Large intestine (tissue), 12 donors: Measurements from ENCODE around the gene PSKH1. TPM values are rescaled to one million over a fixed set of nuclear protein-coding genes. Genes with fewer than 3 reads are reported as not detected.

Experiments
- DNase-seq, 2 donors: peaks; one replicate each; pipeline versions ENCODE4 v3.0.0 to v3.0.0-alpha.2; 2013
- H3K27ac ChIP-seq: one replicate; pipeline ENCODE4 v1.5.1; 2013; ENCODE audit warnings: low read length
- H3K27me3 ChIP-seq: 2 replicates; pipeline ENCODE4 v1.6.1; 2013; ENCODE audit warnings: low read length; ENCODE audit not compliant: control insufficient read depth, insufficient read depth
- H3K36me3 ChIP-seq: 2 replicates; pipeline ENCODE4 v1.6.1; 2013; ENCODE audit warnings: low read length; ENCODE audit not compliant: control insufficient read depth, insufficient read depth
- H3K4me1 ChIP-seq: one replicate; pipeline ENCODE4 v1.6.1; 2013; ENCODE audit warnings: low read length; ENCODE audit not compliant: control insufficient read depth, insufficient read depth
- H3K4me3 ChIP-seq: one replicate; pipeline ENCODE4 v1.5.1; 2013; ENCODE audit warnings: low read length
- H3K9me3 ChIP-seq: one replicate; pipeline ENCODE4 v1.6.1; 2013; ENCODE audit warnings: mild to moderate bottlenecking, low read depth, low read length, moderate library complexity; ENCODE audit not compliant: control insufficient read depth
- WGBS: methylation state at CpG from one replicate; pipeline ENCODE4 v1.1.5; 2013; ENCODE audit warnings: low lambda C conversion rate; ENCODE audit not compliant: insufficient coverage; 5-methylcytosine and 5-hydroxymethylcytosine counted together
- long read RNA-seq, 11 donors: transcript quantifications; one replicate each; lab custom pipeline, GENCODE V29; 2026
- polyA plus RNA-seq: library from polyadenylated mRNA; unstranded; fragments of 120-200 nt; gene quantifications from one replicate; pipeline ENCODE4 v1.2.1, GENCODE V29; 2013

PSKH1 gene
- 24.2 TPM for polyA plus RNA-seq
- long read RNA-seq, donor 1, partial matches to known transcripts = 0 of 3 reads
- long read RNA-seq, donor 1, other reads (novel, unspliced or antisense) = 0 of 3 reads
- long read RNA-seq, donor 2, transcript PSKH1-201 (3 exons, 3,481 nt) = major isoform, 7 of 13 reads
- long read RNA-seq, donor 2, partial matches to known transcripts = 5 of 13 reads
- long read RNA-seq, donor 2, other reads (novel, unspliced or antisense) = 0 of 13 reads
- long read RNA-seq, donor 3 = 0 reads
- long read RNA-seq, donor 4, partial matches to known transcripts = 0 of 2 reads
- long read RNA-seq, donor 4, other reads (novel, unspliced or antisense) = 0 of 2 reads
- long read RNA-seq, donor 5, transcript PSKH1-201 (3 exons, 3,481 nt) = major isoform, 9 of 14 reads
- long read RNA-seq, donor 5, partial matches to known transcripts = 0 of 14 reads
- long read RNA-seq, donor 5, other reads (novel, unspliced or antisense) = 0 of 14 reads
- long read RNA-seq, donor 6, partial matches to known transcripts = 0 of 6 reads
- long read RNA-seq, donor 6, other reads (novel, unspliced or antisense) = 0 of 6 reads
- long read RNA-seq, donor 7, partial matches to known transcripts = 0 of 2 reads
- long read RNA-seq, donor 7, other reads (novel, unspliced or antisense) = 0 of 2 reads
- long read RNA-seq, donor 8, partial matches to known transcripts = 6 of 11 reads
- long read RNA-seq, donor 8, other reads (novel, unspliced or antisense) = 0 of 11 reads
- long read RNA-seq, donor 9, partial matches to known transcripts = 0 of 4 reads
- long read RNA-seq, donor 9, other reads (novel, unspliced or antisense) = 0 of 4 reads
- long read RNA-seq, donor 10, partial matches to known transcripts = 8 of 13 reads
- long read RNA-seq, donor 10, other reads (novel, unspliced or antisense) = 0 of 13 reads
- long read RNA-seq, donor 11, partial matches to known transcripts = 0 of 4 reads
- long read RNA-seq, donor 11, other reads (novel, unspliced or antisense) = 0 of 4 reads

DNA sequence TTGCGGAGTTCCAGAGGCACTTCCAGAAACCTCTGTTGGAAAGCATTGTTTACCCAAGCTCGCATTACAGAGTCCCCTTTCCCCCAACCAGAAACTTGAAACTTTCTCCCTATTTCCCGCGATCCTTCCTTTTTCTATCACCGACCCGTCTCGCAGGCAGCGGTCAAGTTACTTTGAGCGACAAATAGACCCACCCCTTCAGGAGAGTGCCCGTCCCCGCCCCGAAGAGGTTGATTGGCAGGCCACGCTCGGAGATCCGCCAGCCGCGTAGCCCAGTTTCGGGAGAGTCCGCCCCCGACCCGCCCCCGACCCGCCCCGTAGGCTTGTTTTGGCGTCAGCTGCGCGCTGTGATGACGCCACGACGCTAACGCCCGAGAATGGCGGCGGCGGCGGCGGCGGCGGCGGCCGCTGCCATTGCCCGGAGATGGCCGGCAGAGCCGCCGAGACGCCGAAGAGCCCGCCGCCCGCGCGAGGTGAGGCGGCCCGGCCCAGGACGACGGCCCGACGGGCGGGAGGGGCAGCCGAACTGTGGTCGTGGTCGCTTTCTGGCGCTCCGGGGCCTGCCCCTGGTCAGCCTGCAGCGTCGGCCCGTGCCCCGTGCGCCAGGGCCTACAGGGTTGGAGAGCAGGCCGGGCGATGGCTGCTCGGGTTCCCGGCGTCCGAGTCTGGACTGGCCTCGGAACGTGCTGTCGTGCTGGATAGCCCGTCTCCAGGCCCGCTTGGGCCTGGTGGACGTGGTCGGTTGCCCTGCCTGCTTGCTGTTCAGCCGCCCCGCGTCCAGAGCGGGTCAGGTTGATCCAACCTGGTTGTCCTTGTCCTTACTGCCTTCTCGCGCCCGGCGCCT is at the start of gene PSKH1:
Gene PSKH1 (plus strand): TSS at position 356 of the 844 bp plus-strand sequence. CDS start 15,496 bp downstream, outside the sequence.
- Histone ChIP-seq H3K4me1 (peaks cover 8% of the 10 kb centered on the region), H3K36me3 (no peaks in the 10 kb centered on the region), H3K27me3 (no peaks in the 10 kb centered on the region), H3K27ac (peak within 1 kb of the TSS; percentile 99), H3K9me3 (no peaks in the 10 kb centered on the region), H3K4me3 (peak within 1 kb of the TSS; percentile 95)
- WGBS = no CpG with 5 or more reads among the region's 90 CpGs
- DNase-seq = peak; percentile 94 to 96

GRCh38 chr16:67843343-67843765 is 49.7 kb upstream of the PSKH1 start:
- H3K9me3 ChIP-seq = no peaks in the 10 kb centered on the region
- DNase-seq = peak in 1 of 2 donors; percentile 36
- peak overlapping the region; percentile 30 for H3K27ac ChIP-seq
- peak overlapping the region; percentile 72 for H3K4me3 ChIP-seq
- H3K4me1 ChIP-seq = peaks cover 37% of the 10 kb centered on the region
- peaks cover 7% of the 10 kb centered on the region for H3K36me3 ChIP-seq
- no CpG with 5 or more reads among the region's 11 CpGs for WGBS
- H3K27me3 ChIP-seq = no peaks in the 10 kb centered on the region

DNA sequence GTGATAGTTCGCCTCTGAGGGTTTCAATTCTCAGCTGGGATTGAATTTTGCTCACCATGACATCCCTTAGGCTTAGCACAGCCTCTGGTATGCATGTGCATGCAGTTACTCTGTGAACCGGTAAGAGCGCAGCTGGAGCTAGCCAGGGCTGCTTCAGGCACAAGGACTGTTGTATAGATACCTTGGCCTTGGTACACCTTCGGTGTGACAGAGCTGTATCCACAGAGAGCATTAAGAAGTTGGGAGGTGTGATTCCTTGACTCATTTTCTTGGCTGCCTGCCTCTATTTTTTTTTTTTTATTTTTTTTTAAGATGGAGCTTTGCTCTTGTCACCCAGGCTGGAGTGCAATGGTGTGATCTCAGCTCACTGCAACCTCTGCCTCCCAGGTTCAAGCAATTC is 48.6 kb upstream of the PSKH1 start:
- H3K27ac ChIP-seq = no peak overlapping the region
- no CpG with 5 or more reads among the region's 4 CpGs for WGBS
- DNase-seq = no peak
- peaks cover 11% of the 10 kb centered on the region for H3K36me3 ChIP-seq
- H3K27me3 ChIP-seq = no peaks in the 10 kb centered on the region
- peaks cover 38% of the 10 kb centered on the region for H3K4me1 ChIP-seq
- no peaks in the 10 kb centered on the region for H3K9me3 ChIP-seq
- H3K4me3 ChIP-seq = peak overlapping the region; percentile 72

DNA sequence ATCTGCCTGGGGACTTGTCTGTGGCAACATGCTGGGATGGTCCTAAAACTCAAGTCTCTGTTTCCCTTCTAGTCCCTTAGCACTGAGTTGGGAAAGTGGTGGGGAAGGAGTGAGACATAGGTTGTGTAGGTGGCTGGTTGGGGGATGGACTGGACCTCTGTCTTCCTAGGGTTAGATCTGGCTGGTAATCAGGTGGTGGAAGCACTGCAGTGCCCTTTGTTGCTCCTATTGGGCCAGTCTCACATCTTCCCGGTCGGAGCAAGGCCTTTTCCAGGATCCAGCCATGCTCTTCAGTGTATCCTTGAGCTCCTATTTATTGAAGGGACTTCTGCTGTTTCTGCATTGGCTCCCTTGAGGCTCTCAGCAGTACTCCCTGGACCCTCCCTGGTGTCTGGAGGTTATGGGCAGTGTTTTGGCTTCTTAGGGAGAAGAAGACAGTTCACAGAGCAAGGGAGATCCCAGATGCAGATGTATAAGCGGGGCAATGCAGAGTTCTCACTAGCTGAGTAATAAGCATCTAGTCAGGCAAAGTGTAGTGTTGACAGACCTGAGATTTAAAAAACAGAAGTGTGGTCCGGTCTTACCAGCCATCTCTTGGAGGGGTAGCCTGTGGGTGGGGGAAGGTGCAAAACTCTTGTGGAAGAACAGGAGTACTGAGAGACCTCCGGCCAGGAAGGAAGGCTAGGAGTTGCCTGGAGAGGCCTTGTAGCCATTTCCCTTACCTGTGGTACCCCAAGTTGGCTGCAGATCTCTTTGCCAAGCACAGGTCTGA is 47.6 kb upstream of the PSKH1 start:
- Histone ChIP-seq H3K9me3 (no peaks in the 10 kb centered on the region), H3K36me3 (peaks cover 16% of the 10 kb centered on the region), H3K27ac (peak overlapping the region; percentile 100), H3K4me3 (peak overlapping the region; percentile 98), H3K4me1 (peaks cover 38% of the 10 kb centered on the region), H3K27me3 (no peaks in the 10 kb centered on the region)
- no peak for DNase-seq
- no CpG with 5 or more reads among the region's 5 CpGs for WGBS

- WGBS = no CpG with 5 or more reads among the region's 2 CpGs
Measured at GRCh38 chr16:67846063-67846319, 47.1 kb upstream of the PSKH1 start.

DNA sequence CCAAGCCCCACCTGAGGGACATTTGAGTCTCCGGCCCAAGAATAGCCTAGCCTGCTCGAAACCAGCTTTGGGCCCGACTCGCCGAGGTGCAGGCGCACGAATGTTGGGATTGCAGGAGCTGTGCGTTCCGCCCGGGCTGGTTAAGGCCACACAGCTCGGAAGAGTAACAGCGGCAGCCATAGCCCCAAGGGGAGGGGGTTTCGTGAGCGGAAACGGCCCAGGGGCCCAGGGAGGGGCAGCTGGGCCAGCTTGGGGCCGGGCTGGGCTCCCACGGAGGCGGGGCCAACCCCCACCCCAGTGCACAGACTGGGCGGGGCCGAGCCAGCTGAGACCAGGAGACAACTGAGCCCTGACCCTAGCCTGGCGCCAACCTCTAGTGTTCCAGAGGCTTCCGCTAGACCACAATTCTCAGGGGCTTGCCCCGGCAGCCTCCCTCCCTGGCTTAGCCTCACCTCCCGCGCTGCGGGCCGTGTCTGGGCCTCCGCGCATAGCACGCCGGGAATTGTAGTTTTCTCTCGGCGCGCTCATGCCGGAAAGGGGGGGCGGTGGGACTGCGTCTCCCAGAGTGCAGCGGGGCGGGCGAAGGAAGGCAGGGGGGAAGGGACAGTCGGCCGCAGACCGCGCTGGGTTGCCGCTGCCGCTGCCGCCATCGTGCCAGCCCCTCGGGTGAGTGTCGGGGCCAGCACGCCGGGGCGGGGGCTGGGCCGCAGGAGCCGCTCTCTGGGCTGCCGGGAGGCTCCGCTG is 46.6 kb upstream of the PSKH1 start, which contains the start of gene NUTF2:
Gene NUTF2 (plus strand): TSS at position 614 of the 744 bp plus-strand sequence. CDS start 18,198 bp downstream, outside the sequence.
- Histone ChIP-seq H3K9me3 (no peaks in the 10 kb centered on the region), H3K4me3 (peak within 1 kb of the TSS; percentile 98), H3K4me1 (peaks cover 37% of the 10 kb centered on the region), H3K27me3 (no peaks in the 10 kb centered on the region), H3K36me3 (peaks cover 17% of the 10 kb centered on the region), H3K27ac (peak within 1 kb of the TSS; percentile 100)
- DNase-seq = peak; percentile 96 to 98
- no CpG with 5 or more reads among the region's 57 CpGs for WGBS

More at GRCh38 chr16:67846063-67846319, 47.1 kb upstream of the PSKH1 start:
- no peaks in the 10 kb centered on the region for H3K9me3 ChIP-seq
- peak in 1 of 2 donors; percentile 27 for DNase-seq
- peak overlapping the region; percentile 100 for H3K27ac ChIP-seq
- H3K27me3 ChIP-seq = no peaks in the 10 kb centered on the region
- H3K4me1 ChIP-seq = peaks cover 38% of the 10 kb centered on the region
- H3K36me3 ChIP-seq = peaks cover 17% of the 10 kb centered on the region
- H3K4me3 ChIP-seq = peak overlapping the region; percentile 98

- no peaks in the 10 kb centered on the region for H3K27me3 ChIP-seq
- peak; percentile 85 to 93 for DNase-seq
- H3K4me3 ChIP-seq = peak within 1 kb of the TSS; percentile 98
- peaks cover 35% of the 10 kb centered on the region for H3K4me1 ChIP-seq
- no CpG with 5 or more reads among the region's 62 CpGs for WGBS
- H3K36me3 ChIP-seq = peaks cover 21% of the 10 kb centered on the region
- peak within 1 kb of the TSS; percentile 100 for H3K27ac ChIP-seq
- H3K9me3 ChIP-seq = no peaks in the 10 kb centered on the region
Measured at GRCh38 chr16:67847064-67847861, 45.8 kb upstream of the PSKH1 start, which contains the start of gene CENPT. TSS of gene CENPT (minus strand) at chr16:67847693. CDS start at chr16:67833859, 13,834 bp downstream.

DNA sequence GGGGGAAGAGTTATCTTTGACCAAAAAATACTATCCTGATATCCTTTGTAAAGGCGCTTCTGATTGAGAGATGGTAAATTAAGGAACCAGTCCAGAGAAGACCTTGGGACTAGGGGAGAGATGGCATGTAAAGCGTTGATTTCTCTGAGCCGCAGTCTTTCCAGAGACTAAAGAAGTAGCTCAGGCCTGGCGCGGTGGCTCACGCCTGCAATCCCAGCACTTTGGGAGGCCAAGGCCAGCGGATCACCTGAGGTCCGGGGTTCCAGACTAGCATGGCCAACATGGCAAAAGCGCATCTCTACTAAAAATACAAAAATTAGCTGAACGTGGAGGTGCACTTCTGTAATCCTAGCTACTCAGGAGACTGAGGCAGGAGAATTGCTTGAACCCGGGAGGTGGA is 44.9 kb upstream of the PSKH1 start:
- peak overlapping the region; percentile 100 for H3K27ac ChIP-seq
- peak overlapping the region; percentile 98 for H3K4me3 ChIP-seq
- no peak for DNase-seq
- WGBS = no CpG with 5 or more reads among the region's 11 CpGs
- H3K4me1 ChIP-seq = peaks cover 35% of the 10 kb centered on the region
- H3K9me3 ChIP-seq = no peaks in the 10 kb centered on the region
- no peaks in the 10 kb centered on the region for H3K27me3 ChIP-seq
- H3K36me3 ChIP-seq = peaks cover 21% of the 10 kb centered on the region
